PC-9 (cell line): ENCODE measurements around the gene HDAC11.

Source experiments
- EZH2 ChIP-seq: fragments of 200-600 bp; sonication (generic); IDR thresholded peaks from 2 replicates; pipeline ENCODE4 v1.8.0; 2017; ENCODE audit warnings: antibody characterized with exemption, low read depth
- TF ChIP-seq, protein P1 (sequence below): fragments of 200-600 bp; sonication (generic); conservative IDR thresholded peaks from 2 replicates; pipeline ENCODE4 v1.6.1; 2017; ENCODE audit warnings: mixed run types, antibody characterized with exemption, mild to moderate bottlenecking, moderate library complexity

DNA sequence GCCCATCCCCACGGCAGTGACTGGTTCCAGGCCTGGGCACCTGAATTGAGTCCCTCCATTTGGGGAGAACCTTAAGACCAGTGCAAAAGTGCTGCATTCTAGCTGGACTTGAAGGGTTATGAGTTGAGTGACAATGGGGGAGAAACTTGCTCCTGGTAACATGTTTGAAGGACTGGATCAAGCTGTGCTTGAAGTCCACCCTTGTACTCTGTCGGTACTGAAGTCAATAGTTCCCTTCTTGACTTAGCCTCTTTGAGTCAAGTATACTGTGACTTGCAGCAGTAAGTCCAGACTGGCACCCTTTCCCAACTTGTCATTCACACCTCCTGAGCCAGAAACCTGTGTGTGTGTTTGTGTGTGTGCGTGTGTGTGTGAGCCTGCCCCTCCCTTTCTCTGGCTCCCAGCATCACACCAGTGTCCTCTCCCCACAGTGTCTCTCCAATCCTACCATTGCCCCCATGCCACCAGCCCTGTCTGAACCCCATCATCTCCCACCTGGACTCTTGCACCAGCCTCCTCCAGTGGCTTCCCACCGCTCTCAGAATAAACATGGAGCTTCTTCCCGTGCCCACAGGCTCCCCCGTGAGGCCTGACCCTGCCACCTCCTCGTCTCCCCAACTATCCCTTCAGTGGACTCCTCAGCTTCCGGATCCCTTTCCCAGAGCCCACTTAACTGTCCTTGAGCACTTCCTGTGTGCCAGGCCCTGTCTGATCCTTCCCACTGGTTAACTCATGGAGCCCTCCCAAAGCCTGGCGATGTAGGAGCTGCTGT is 58.6 kb downstream of the HDAC11 start:
- no peak for TF ChIP-seq EZH2
- TF ChIP-seq, protein P1, sequence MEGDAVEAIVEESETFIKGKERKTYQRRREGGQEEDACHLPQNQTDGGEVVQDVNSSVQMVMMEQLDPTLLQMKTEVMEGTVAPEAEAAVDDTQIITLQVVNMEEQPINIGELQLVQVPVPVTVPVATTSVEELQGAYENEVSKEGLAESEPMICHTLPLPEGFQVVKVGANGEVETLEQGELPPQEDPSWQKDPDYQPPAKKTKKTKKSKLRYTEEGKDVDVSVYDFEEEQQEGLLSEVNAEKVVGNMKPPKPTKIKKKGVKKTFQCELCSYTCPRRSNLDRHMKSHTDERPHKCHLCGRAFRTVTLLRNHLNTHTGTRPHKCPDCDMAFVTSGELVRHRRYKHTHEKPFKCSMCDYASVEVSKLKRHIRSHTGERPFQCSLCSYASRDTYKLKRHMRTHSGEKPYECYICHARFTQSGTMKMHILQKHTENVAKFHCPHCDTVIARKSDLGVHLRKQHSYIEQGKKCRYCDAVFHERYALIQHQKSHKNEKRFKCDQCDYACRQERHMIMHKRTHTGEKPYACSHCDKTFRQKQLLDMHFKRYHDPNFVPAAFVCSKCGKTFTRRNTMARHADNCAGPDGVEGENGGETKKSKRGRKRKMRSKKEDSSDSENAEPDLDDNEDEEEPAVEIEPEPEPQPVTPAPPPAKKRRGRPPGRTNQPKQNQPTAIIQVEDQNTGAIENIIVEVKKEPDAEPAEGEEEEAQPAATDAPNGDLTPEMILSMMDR = no peak
